GOT3 (cell line): ENCODE measurements around the gene CLEC7A.

ENCODE experiments used
- DNase-seq: peaks from one replicate; lab custom pipeline; 2025; ENCODE audit warnings: mixed read lengths; lab: John Stamatoyannopoulos, UW

Gene CLEC7A

GRCh38 chr12:10094646-10095395 lies 35.2 kb downstream of the CLEC7A start:
- no peak for DNase-seq

- DNase-seq, result no peak
Observed at GRCh38 chr12:10088955-10089900, 40.8 kb downstream of the CLEC7A start.

- no peak for DNase-seq
Observed at GRCh38 chr12:10088031-10088430, 42.0 kb downstream of the CLEC7A start.

- DNase-seq, result no peak
Observed at GRCh38 chr12:10086387-10086786, 43.6 kb downstream of the CLEC7A start.

- no peak for DNase-seq
Observed at GRCh38 chr12:10084733-10085132, 45.3 kb downstream of the CLEC7A start.

- no peak for DNase-seq
Observed at GRCh38 chr12:10082117-10082874, 47.7 kb downstream of the CLEC7A start.

GRCh38 chr12:10075451-10075850 lies 54.5 kb downstream of the CLEC7A start:
- DNase-seq, result no peak

GRCh38 chr12:10073261-10073660 lies 56.7 kb downstream of the CLEC7A start:
- no peak for DNase-seq

GRCh38 chr12:10072131-10072530 lies 57.9 kb downstream of the CLEC7A start:
- DNase-seq, result no peak

- DNase-seq, result no peak
Observed at GRCh38 chr12:10070380-10070779, 59.6 kb downstream of the CLEC7A start.

GRCh38 chr12:10069976-10070375 lies 60.0 kb downstream of the CLEC7A start:
- DNase-seq, result no peak

- DNase-seq, result no peak
Observed at GRCh38 chr12:10069099-10069498, 60.9 kb downstream of the CLEC7A start.

GRCh38 chr12:10068644-10069043 lies 61.4 kb downstream of the CLEC7A start:
- no peak for DNase-seq

GRCh38 chr12:10067942-10068341 lies 62.1 kb downstream of the CLEC7A start:
- DNase-seq, result no peak

- no peak for DNase-seq
Observed at GRCh38 chr12:10067264-10067663, 62.7 kb downstream of the CLEC7A start.
